ENCODE data around the gene LPAR5. TPM values are rescaled to one million over a fixed set of nuclear protein-coding genes. Genes with fewer than 3 reads are reported as not detected.

LPAR5 gene
- total RNA-seq, 2 experiments from 2014 or later, result 6.6 to 8.1 TPM

GRCh38 chr12:6635375-6635855 lies 344 bp downstream of the LPAR5 start:
- intact Hi-C loops (cut with micrococcal nuclease), result no loop called here
- H3K27ac Mint-ChIP-seq, result peak overlapping the region; percentile 96
- peak; percentile 79 for ATAC-seq
- POLR2A ChIA-PET, result interaction anchor here (0.7 to 3.1 kb wide), 12 partner anchors 8 to 142 kb away, joined by 3 to 15 read pairs (median 4); partner anchors contain the start of genes CHD4 and MRPL51
- H3K4me3 Mint-ChIP-seq, result peak overlapping the region; percentile 74
- peak; percentile 88 for DNase-seq
- peaks cover 2% of the 10 kb centered on the region for H3K36me3 Mint-ChIP-seq (ENCODE audit: low read depth)
- H3K4me1 Mint-ChIP-seq (ENCODE audit: low read depth), result peaks cover 54% of the 10 kb centered on the region
- CTCF ChIA-PET, result interaction anchor here (0.7 to 2.2 kb wide), 7 partner anchors 9 to 237 kb away, joined by 3 to 9 read pairs (median 3); no protein-coding TSS in a partner anchor
- no peak for TF ChIP-seq CTCF (IDR thresholded peaks at IDR 0.05)
- H3K9me3 Mint-ChIP-seq, result no peaks in the 10 kb centered on the region
- no peaks in the 10 kb centered on the region for H3K27me3 Mint-ChIP-seq

DNA sequence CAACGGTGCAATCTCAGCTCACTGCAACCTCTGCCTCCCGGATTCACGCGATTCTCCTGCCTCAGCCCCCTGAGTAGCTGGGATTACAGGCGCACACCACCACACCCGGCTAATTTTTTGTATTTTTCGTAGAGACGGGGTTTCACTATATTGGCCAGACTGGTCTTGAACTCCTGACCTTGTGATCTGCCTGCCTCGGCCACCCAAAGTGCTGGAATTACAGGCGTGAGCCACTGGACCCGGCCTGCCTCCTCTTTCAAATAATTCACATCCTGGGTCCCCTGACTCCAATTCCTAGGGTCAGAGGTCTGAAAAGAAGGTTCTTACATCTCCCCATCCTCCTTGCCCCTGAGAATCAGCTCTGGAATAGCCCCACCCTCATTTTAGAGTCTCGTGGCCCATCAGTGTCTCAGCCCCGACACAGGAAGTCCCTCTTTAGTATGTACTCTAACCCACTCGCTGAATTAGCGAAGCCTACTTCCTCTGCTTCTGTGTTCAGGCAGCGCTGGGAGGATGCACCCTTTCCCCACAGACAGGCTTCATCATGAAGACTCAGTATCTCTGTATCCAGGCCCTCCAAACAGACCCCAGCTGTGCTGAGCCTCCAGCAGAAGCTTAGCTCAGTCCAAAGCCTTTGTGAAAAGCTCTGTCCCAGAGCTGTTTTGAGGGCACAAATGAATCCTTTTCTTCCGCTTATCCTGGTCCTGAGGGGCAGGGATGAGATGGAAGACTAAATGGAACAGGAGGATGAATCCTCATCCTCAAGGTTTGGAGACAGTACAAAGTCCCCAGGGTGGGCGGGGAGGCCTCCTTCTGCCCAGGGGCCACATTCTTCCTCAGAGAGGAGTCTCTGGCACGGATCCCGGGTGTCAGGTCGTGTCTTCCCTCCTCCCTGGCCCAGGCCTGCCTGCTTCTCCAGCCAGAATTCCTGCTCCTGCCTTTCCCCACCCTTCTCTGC lies 3.5 kb downstream of the LPAR5 start:
- DNase-seq (peak; percentile 78), ATAC-seq (peak; percentile 57)
- ChIA-PET CTCF (interaction anchor here (0.9 to 6.0 kb wide), 9 partner anchors 9 to 133 kb away, joined by 3 to 41 read pairs (median 4); partner anchors contain the start of genes PTMS and ZNF384), POLR2A (interaction anchor here (0.6 to 3.3 kb wide), 17 partner anchors 11 to 181 kb away, joined by 3 to 18 read pairs (median 4); partner anchors contain the start of genes GAPDH and TAPBPL)
- intact Hi-C loops (cut with micrococcal nuclease), result no loop called here
- peaks cover 4% of the 10 kb centered on the region for H3K36me3 Mint-ChIP-seq (ENCODE audit: low read depth)
- H3K27me3 Mint-ChIP-seq, result no peaks in the 10 kb centered on the region
- no peaks in the 10 kb centered on the region for H3K9me3 Mint-ChIP-seq
- H3K27ac Mint-ChIP-seq, result peak overlapping the region; percentile 100
- H3K4me3 Mint-ChIP-seq, result peak overlapping the region; percentile 78
- no peak for TF ChIP-seq CTCF (IDR thresholded peaks at IDR 0.05)
- H3K4me1 Mint-ChIP-seq (ENCODE audit: low read depth), result peaks cover 64% of the 10 kb centered on the region

DNA sequence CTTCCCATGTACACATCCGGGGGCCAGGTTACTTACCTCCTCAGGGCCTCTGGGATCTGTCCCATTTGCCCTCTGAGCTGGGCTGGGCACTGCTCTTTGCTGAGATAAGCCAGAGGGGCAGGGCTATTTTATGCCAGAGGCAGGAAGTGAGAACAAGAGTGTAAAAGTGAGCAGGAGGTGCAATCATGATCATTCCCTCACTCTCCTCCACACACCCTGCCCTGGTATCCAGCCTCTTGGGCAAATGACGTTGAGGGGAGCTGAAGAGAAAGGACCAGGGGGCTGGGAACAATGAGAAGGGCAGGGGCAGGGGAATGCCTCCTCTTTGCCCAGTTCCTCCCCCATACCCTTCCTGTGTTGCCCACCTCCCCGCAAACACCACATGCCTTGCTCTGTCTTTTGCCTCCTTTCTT lies 4.2 kb downstream of the LPAR5 start:
- POLR2A ChIA-PET, result interaction anchor here (0.6 to 3.3 kb wide), 15 partner anchors 8 to 180 kb away, joined by 3 to 18 read pairs (median 5); partner anchors contain the start of genes GAPDH and TAPBPL
- Mint-ChIP-seq H3K27ac (peak overlapping the region; percentile 100), H3K27me3 (no peaks in the 10 kb centered on the region), H3K9me3 (no peaks in the 10 kb centered on the region), H3K36me3 (ENCODE audit: low read depth) (peaks cover 4% of the 10 kb centered on the region), H3K4me3 (peak overlapping the region; percentile 78), H3K4me1 (ENCODE audit: low read depth) (peaks cover 68% of the 10 kb centered on the region)
- DNase-seq (peak; percentile 42), ATAC-seq (peak; percentile 28)
- CTCF ChIA-PET, result interaction anchor here (0.9 to 6.0 kb wide), 6 partner anchors 11 to 134 kb away, joined by 3 to 41 read pairs (median 6); partner anchors contain the start of gene PTMS
- TF ChIP-seq CTCF (IDR thresholded peaks at IDR 0.05), result no peak
- intact Hi-C loops (cut with micrococcal nuclease), result no loop called here

GRCh38 chr12:6630736-6631135 lies 5.0 kb downstream of the LPAR5 start:
- peak overlapping the region; percentile 78 for H3K4me3 Mint-ChIP-seq
- H3K36me3 Mint-ChIP-seq (ENCODE audit: low read depth), result peaks cover 4% of the 10 kb centered on the region
- CTCF ChIA-PET, result interaction anchor here (0.8 to 6.0 kb wide), 4 partner anchors 11 to 53 kb away, joined by 3 to 41 read pairs (median 4); no protein-coding TSS in a partner anchor
- DNase-seq (no peak), ATAC-seq (no peak)
- peaks cover 63% of the 10 kb centered on the region for H3K4me1 Mint-ChIP-seq (ENCODE audit: low read depth)
- H3K27me3 Mint-ChIP-seq, result no peaks in the 10 kb centered on the region
- no peaks in the 10 kb centered on the region for H3K9me3 Mint-ChIP-seq
- no peak for TF ChIP-seq CTCF (IDR thresholded peaks at IDR 0.05)
- intact Hi-C loops (cut with micrococcal nuclease), result no loop called here
- POLR2A ChIA-PET, result interaction anchor here (1.3 to 3.3 kb wide), 6 partner anchors 9 to 66 kb away, joined by 3 to 18 read pairs (median 6); no protein-coding TSS in a partner anchor
- peak overlapping the region; percentile 100 for H3K27ac Mint-ChIP-seq
